GM12891 (cell line): ENCODE measurements around the gene FAS.

ENCODE experiments used
- DNase-seq: peaks from one replicate; pipeline ENCODE4 v3.0.0; 2011; ENCODE audit warnings: low spot score; ENCODE audit not compliant: insufficient read length
- FAIRE-seq: peaks from 2 replicates; lab custom pipeline; 2011; peaks lifted over from hg19 to GRCh38; lab: Jason Lieb, UNC
- PAX5 ChIP-seq: IDR thresholded peaks from 2 replicates; pipeline ENCODE4 v1.6.1; 2011; ENCODE audit warnings: low read length, moderate library complexity, mild to moderate bottlenecking; ENCODE audit not compliant: insufficient read depth, severe bottlenecking
- POLR2A ChIP-seq: IDR thresholded peaks from 2 replicates; pipeline ENCODE4 v1.6.1; 2011; ENCODE audit warnings: low read depth, low read length, control low read depth
- POLR2AphosphoS5 ChIP-seq: IDR thresholded peaks from 2 replicates; pipeline ENCODE4 v1.6.1; 2011; ENCODE audit warnings: low read depth, low read length, control low read depth
- POU2F2 ChIP-seq: IDR thresholded peaks from 2 replicates; pipeline ENCODE4 v1.6.1; 2011; ENCODE audit warnings: low read depth, mild to moderate bottlenecking, control low read depth, low read length, moderate library complexity
- SPI1 ChIP-seq: IDR thresholded peaks from 2 replicates; pipeline ENCODE4 v1.6.1; 2011; ENCODE audit warnings: low read depth, low read length, control low read depth
- TAF1 ChIP-seq: IDR thresholded peaks from 2 replicates; pipeline ENCODE4 v1.6.1; 2011; ENCODE audit warnings: low read depth, low read length, control low read depth

FAS gene

DNA sequence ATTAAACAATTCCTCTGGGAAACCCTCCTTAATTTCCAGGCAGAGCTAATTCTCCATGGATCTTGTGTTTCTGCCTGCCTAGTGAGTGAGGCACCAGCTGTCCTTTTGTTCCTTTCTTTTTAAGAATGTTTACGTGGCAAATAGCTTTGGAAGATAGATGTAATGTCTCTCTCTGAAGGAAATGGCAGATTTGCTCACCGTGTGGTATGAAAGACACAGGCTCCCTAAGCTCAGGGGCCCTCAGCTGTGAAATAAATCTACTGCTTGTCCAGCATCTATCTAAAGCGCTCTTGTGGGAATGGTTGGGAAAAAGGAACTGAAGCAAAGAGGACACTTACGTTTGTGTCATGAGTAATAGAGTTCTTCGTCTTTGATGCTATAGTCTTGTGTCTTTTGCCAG lies 64.6 kb downstream of the FAS start:
- FAIRE-seq (no peak), DNase-seq (no peak)
- no peak for TF ChIP-seq POU2F2
- no peak for TF ChIP-seq PAX5
- TF ChIP-seq SPI1: no peak
- TF ChIP-seq POLR2A: no peak
- no peak for TF ChIP-seq POLR2AphosphoS5
- TF ChIP-seq TAF1: no peak

- DNase-seq (no peak), FAIRE-seq (no peak)
- no peak for TF ChIP-seq SPI1
- TF ChIP-seq PAX5: no peak
- no peak for TF ChIP-seq POU2F2
- no peak for TF ChIP-seq POLR2A
- TF ChIP-seq POLR2AphosphoS5: no peak
- TF ChIP-seq TAF1: no peak
Observed at GRCh38 chr10:89062861-89063260, 72.3 kb downstream of the FAS start.

DNA sequence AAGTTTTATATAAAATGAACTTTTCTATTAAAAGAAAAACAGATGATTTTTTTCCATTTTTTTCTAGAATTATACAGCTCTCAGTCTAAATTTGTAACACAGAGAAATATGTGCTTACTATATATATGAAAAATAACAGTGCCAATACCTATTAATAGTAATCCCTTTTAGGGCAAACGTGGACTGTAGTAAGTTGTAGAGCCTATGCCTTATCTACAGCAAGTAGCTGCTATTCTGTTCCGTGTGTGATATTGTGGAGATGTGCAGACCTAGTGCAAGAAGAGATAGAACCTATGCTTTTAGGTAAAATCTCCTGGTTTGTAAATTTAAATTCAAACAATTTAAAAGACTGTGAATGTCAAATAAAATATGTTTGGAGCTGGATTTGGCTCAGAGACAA lies 72.9 kb downstream of the FAS start:
- DNase-seq (no peak), FAIRE-seq (no peak)
- TF ChIP-seq POLR2AphosphoS5: no peak
- no peak for TF ChIP-seq POLR2A
- TF ChIP-seq TAF1: no peak
- TF ChIP-seq PAX5: no peak
- no peak for TF ChIP-seq SPI1
- TF ChIP-seq POU2F2: no peak

DNA sequence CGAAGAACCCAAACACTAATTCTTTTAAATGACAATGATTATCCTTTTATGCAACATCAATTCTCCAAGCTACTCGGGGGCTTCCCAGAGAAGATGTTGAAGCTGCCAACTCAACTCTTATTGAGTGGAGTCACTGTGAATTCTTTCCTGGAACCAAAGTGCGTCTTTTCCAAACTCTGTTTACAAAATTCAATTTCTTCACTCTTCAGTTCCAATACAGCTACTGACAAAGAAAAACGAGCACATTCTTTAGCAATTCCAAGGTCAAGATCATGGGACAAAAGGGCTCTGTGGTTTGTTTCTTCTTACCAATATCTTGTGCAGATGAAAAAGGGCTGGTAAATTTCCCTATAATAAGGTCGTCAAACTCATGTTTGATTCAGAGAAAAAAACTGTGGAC lies 74.2 kb downstream of the FAS start:
- TF ChIP-seq POU2F2 (no peak), POLR2A (no peak), POLR2AphosphoS5 (no peak), PAX5 (no peak), TAF1 (no peak)
- FAIRE-seq: no peak
- no peak for DNase-seq
